H7 (cell line): ENCODE data around the gene TFAP2B. TPM values are rescaled to one million over a fixed set of nuclear protein-coding genes. Genes with fewer than 3 reads are reported as not detected.
A peak's percentile ranks its signal among the peaks of the same experiment; 100 is the strongest.

Experiments
- DNase-seq: peaks from one replicate; pipeline ENCODE4 v3.0.0; 2012
- H3K27me3 ChIP-seq: 2 replicates; pipeline ENCODE4 v1.6.0; 2011; ENCODE audit warnings: mild to moderate bottlenecking, low read length; ENCODE audit not compliant: control insufficient read depth, insufficient read depth
- H3K36me3 ChIP-seq: replicated peaks from 2 replicates; pipeline ENCODE4 v1.5.1; 2011; ENCODE audit warnings: low read length; ENCODE audit not compliant: control insufficient read depth, insufficient read depth
- H3K4me3 ChIP-seq: 2 replicates; pipeline ENCODE4 v1.5.1; 2011; ENCODE audit warnings: low read depth, mild to moderate bottlenecking, control low read depth, low read length, moderate library complexity; ENCODE audit not compliant: insufficient read depth
- total RNA-seq: library from RNA; depleted of rRNA; stranded (reverse); fragments of >200 nt; shearing (Covaris generic); gene quantifications from 2 replicates; pipeline ENCODE4 v1.2.3, GENCODE V29; 2014

Gene TFAP2B
- total RNA-seq, 1 experiment from 2014 or later: not detected

GRCh38 chr6:50849796-50850180 is 31.1 kb downstream of the TFAP2B start:
- H3K4me3 ChIP-seq: peak overlapping the region; percentile 24; the same call in 1 of the 2 replicates
- peak; percentile 67 for DNase-seq
- H3K36me3 ChIP-seq: no peaks in the 10 kb centered on the region
- peaks cover 98% of the 10 kb centered on the region for H3K27me3 ChIP-seq

GRCh38 chr6:50850223-50851048 is 31.8 kb downstream of the TFAP2B start:
- H3K4me3 ChIP-seq: peak overlapping the region; percentile 24
- DNase-seq: peak; percentile 87
- H3K27me3 ChIP-seq: peaks cover 93% of the 10 kb centered on the region

GRCh38 chr6:50851049-50851845 is 32.6 kb downstream of the TFAP2B start:
- H3K4me3 ChIP-seq: no peak overlapping the region
- DNase-seq: no peak
- H3K27me3 ChIP-seq: peaks cover 85% of the 10 kb centered on the region
- no peaks in the 10 kb centered on the region for H3K36me3 ChIP-seq

More at GRCh38 chr6:50850223-50851048, 31.8 kb downstream of the TFAP2B start:
- no peaks in the 10 kb centered on the region for H3K36me3 ChIP-seq

GRCh38 chr6:50853939-50854338 is 35.3 kb downstream of the TFAP2B start:
- Histone ChIP-seq H3K27me3 (peaks cover 58% of the 10 kb centered on the region), H3K36me3 (no peaks in the 10 kb centered on the region), H3K4me3 (no peak overlapping the region)
- no peak for DNase-seq

GRCh38 chr6:50861692-50862091 is 43.0 kb downstream of the TFAP2B start:
- no peaks in the 10 kb centered on the region for H3K27me3 ChIP-seq
- no peak overlapping the region for H3K4me3 ChIP-seq
- no peak for DNase-seq
- H3K36me3 ChIP-seq: no peaks in the 10 kb centered on the region

- Histone ChIP-seq H3K4me3 (no peak overlapping the region), H3K27me3 (no peaks in the 10 kb centered on the region), H3K36me3 (no peaks in the 10 kb centered on the region)
- DNase-seq: no peak
These were observed 43.5 kb downstream of the TFAP2B start for GRCh38 chr6:50862176-50862575.

- Histone ChIP-seq H3K27me3 (no peaks in the 10 kb centered on the region), H3K36me3 (no peaks in the 10 kb centered on the region), H3K4me3 (no peak overlapping the region)
- no peak for DNase-seq
These were observed 45.9 kb downstream of the TFAP2B start for GRCh38 chr6:50864601-50865000.

GRCh38 chr6:50868466-50868865 is 49.8 kb downstream of the TFAP2B start:
- no peak for DNase-seq
- Histone ChIP-seq H3K4me3 (no peak overlapping the region), H3K27me3 (no peaks in the 10 kb centered on the region), H3K36me3 (no peaks in the 10 kb centered on the region)

- no peaks in the 10 kb centered on the region for H3K36me3 ChIP-seq
- no peak overlapping the region for H3K4me3 ChIP-seq
- H3K27me3 ChIP-seq: no peaks in the 10 kb centered on the region
- DNase-seq: no peak
These were observed 54.5 kb downstream of the TFAP2B start for GRCh38 chr6:50873167-50873566.

GRCh38 chr6:50884364-50884763 is 65.7 kb downstream of the TFAP2B start:
- Histone ChIP-seq H3K4me3 (no peak overlapping the region), H3K36me3 (no peaks in the 10 kb centered on the region), H3K27me3 (no peaks in the 10 kb centered on the region)
- no peak for DNase-seq

GRCh38 chr6:50887112-50887511 is 68.4 kb downstream of the TFAP2B start:
- DNase-seq: no peak
- H3K4me3 ChIP-seq: no peak overlapping the region
- no peaks in the 10 kb centered on the region for H3K27me3 ChIP-seq
- no peaks in the 10 kb centered on the region for H3K36me3 ChIP-seq

GRCh38 chr6:50889497-50889896 is 70.8 kb downstream of the TFAP2B start:
- DNase-seq: no peak
- no peak overlapping the region for H3K4me3 ChIP-seq
- H3K36me3 ChIP-seq: no peaks in the 10 kb centered on the region
- H3K27me3 ChIP-seq: no peaks in the 10 kb centered on the region

- Histone ChIP-seq H3K27me3 (no peaks in the 10 kb centered on the region), H3K36me3 (no peaks in the 10 kb centered on the region), H3K4me3 (no peak overlapping the region)
- no peak for DNase-seq
These were observed 71.3 kb downstream of the TFAP2B start for GRCh38 chr6:50889935-50890334.

GRCh38 chr6:50890579-50890978 is 71.9 kb downstream of the TFAP2B start:
- no peak for DNase-seq
- H3K36me3 ChIP-seq: no peaks in the 10 kb centered on the region
- no peak overlapping the region for H3K4me3 ChIP-seq

GRCh38 chr6:50891290-50891689 is 72.6 kb downstream of the TFAP2B start:
- DNase-seq: no peak

More at GRCh38 chr6:50890579-50890978, 71.9 kb downstream of the TFAP2B start:
- H3K27me3 ChIP-seq: no peaks in the 10 kb centered on the region

More at GRCh38 chr6:50891290-50891689, 72.6 kb downstream of the TFAP2B start:
- H3K36me3 ChIP-seq: no peaks in the 10 kb centered on the region
- H3K27me3 ChIP-seq: no peaks in the 10 kb centered on the region
- H3K4me3 ChIP-seq: no peak overlapping the region
